HEK293T (cell line): ENCODE data around the gene GREM2.

Source experiments
- CTCF ChIA-PET: fragments of 350-600 bp; formaldehyde crosslinking; extraction: SDS; loops from one replicate; lab custom pipeline; 2021; ENCODE audit warnings: antibody characterized with exemption, inconsistent platforms; lab: Yijun Ruan, JAX
- POLR2A ChIA-PET: fragments of 350-600 bp; formaldehyde crosslinking; extraction: SDS; loops from one replicate; lab custom pipeline; 2020; ENCODE audit warnings: antibody characterized with exemption, inconsistent platforms; lab: Yijun Ruan, JAX
- DNase-seq: peaks from one replicate; pipeline ENCODE4 v3.0.0; 2012; ENCODE audit warnings: mixed read lengths; ENCODE audit errors: extremely low spot score
- ARNT ChIP-seq: fragments of 450-650 bp; IDR thresholded peaks from 2 replicates; pipeline ENCODE4 v1.6.1; 2017; ENCODE audit warnings: mild to moderate bottlenecking
- BHLHE40 ChIP-seq: fragments of 450-650 bp; IDR thresholded peaks from 2 replicates; pipeline ENCODE4 v1.6.1; 2016; ENCODE audit warnings: mild to moderate bottlenecking, moderate library complexity, borderline replicate concordance
- CTBP1 ChIP-seq: fragments of 450-650 bp; IDR thresholded peaks from 2 replicates; pipeline ENCODE4 v1.6.1; 2016; ENCODE audit warnings: borderline replicate concordance
- ELF4 ChIP-seq: fragments of 450-650 bp; IDR thresholded peaks from 2 replicates; pipeline ENCODE4 v1.6.1; 2017; ENCODE audit warnings: antibody characterized with exemption
- FOXA1 ChIP-seq: fragments of 450-650 bp; IDR thresholded peaks from 2 replicates; pipeline ENCODE4 v1.6.1; 2016; ENCODE audit warnings: mild to moderate bottlenecking
- FOXK2 ChIP-seq: fragments of 450-650 bp; IDR thresholded peaks from 2 replicates; pipeline ENCODE4 v1.6.1; 2016; ENCODE audit warnings: mild to moderate bottlenecking
- FOXM1 ChIP-seq: fragments of 450-650 bp; IDR thresholded peaks from 2 replicates; pipeline ENCODE4 v1.6.1; 2017; ENCODE audit warnings: mild to moderate bottlenecking, borderline replicate concordance
- HDGF ChIP-seq: fragments of 450-650 bp; IDR thresholded peaks from 2 replicates; pipeline ENCODE4 v1.6.1; 2017; ENCODE audit warnings: antibody characterized with exemption, borderline replicate concordance
- L3MBTL2 ChIP-seq: fragments of 450-650 bp; conservative IDR thresholded peaks from 2 replicates; pipeline ENCODE4 v1.6.1; 2016; ENCODE audit warnings: mild to moderate bottlenecking
- LEF1 ChIP-seq: fragments of 450-650 bp; IDR thresholded peaks from 2 replicates; pipeline ENCODE4 v1.6.1; 2017; ENCODE audit warnings: mild to moderate bottlenecking, borderline replicate concordance
- NFRKB ChIP-seq: fragments of 450-650 bp; IDR thresholded peaks from 2 replicates; pipeline ENCODE4 v1.6.1; 2016; ENCODE audit warnings: mild to moderate bottlenecking, moderate library complexity
- SP1 ChIP-seq: fragments of 450-650 bp; IDR thresholded peaks from 2 replicates; pipeline ENCODE4 v1.6.1; 2017
- SUZ12 ChIP-seq: fragments of 450-650 bp; IDR thresholded peaks from 2 replicates; pipeline ENCODE4 v1.6.1; 2016; ENCODE audit warnings: mild to moderate bottlenecking
- TARDBP ChIP-seq: fragments of 450-650 bp; IDR thresholded peaks from 2 replicates; pipeline ENCODE4 v1.6.1; 2016
- ZNF384 ChIP-seq: fragments of 450-650 bp; IDR thresholded peaks from 2 replicates; pipeline ENCODE4 v1.6.1; 2016
- TF ChIP-seq, protein P1 (sequence below): fragments of 450-650 bp; IDR thresholded peaks from 2 replicates; pipeline ENCODE4 v1.6.1; 2016

GREM2 gene

GRCh38 chr1:240572328-240572727, 39.6 kb downstream of the GREM2 start:
- POLR2A ChIA-PET: no interaction called here
- no peak for DNase-seq
- TF ChIP-seq FOXA1 (no peak), LEF1 (no peak)
- CTCF ChIA-PET: no interaction called here

- ChIA-PET CTCF (no interaction called here), POLR2A (no interaction called here)
- no peak for DNase-seq
- TF ChIP-seq SP1 (no peak), BHLHE40 (no peak), FOXA1 (no peak), LEF1 (no peak), CTBP1 (no peak), L3MBTL2 (no peak), ZNF384 (no peak), NFRKB (no peak), HDGF (no peak), FOXM1 (no peak), ELF4 (no peak), FOXK2 (no peak), SUZ12 (no peak), ARNT (no peak)
- TF ChIP-seq, protein P1, sequence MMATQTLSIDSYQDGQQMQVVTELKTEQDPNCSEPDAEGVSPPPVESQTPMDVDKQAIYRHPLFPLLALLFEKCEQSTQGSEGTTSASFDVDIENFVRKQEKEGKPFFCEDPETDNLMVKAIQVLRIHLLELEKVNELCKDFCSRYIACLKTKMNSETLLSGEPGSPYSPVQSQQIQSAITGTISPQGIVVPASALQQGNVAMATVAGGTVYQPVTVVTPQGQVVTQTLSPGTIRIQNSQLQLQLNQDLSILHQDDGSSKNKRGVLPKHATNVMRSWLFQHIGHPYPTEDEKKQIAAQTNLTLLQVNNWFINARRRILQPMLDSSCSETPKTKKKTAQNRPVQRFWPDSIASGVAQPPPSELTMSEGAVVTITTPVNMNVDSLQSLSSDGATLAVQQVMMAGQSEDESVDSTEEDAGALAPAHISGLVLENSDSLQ: no peak
These were observed 40.2 kb downstream of the GREM2 start for GRCh38 chr1:240571782-240572181.

GRCh38 chr1:240567066-240567465, 44.9 kb downstream of the GREM2 start:
- ChIA-PET POLR2A (no interaction called here), CTCF (no interaction called here)
- no peak for DNase-seq
- TF ChIP-seq ZNF384 (no peak), LEF1 (no peak), FOXM1 (no peak), SUZ12 (no peak), ARNT (no peak), FOXA1 (no peak), ELF4 (no peak), L3MBTL2 (no peak), FOXK2 (no peak), BHLHE40 (no peak), NFRKB (no peak), HDGF (no peak), TARDBP (no peak), CTBP1 (no peak), SP1 (no peak)
- TF ChIP-seq, protein P1: no peak

DNA sequence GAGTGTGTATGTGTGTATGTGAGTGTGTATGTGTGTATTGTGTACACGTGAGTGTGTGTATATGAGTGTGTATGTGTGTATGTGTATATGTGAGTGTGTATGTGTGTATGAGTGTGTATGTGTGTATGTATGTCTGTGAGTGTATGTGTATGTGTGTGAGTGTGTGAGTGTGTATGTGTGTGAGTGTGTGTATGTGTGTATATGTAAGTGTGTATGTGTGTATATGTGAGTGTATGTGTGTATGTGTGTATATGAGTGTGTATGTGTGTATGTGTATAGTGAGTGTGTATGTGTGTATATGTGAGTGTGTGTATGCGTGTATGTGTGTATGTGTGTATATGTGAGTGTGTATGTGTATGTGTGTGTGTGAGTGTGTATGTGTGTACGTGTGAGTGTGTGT, 49.2 kb downstream of the GREM2 start:
- CTCF ChIA-PET: no interaction called here
- TF ChIP-seq L3MBTL2 (peak; percentile 34; the same call in 1 of the 2 replicates), FOXK2 (peak; percentile 38; the same call in 1 of the 2 replicates), HDGF (no peak), SUZ12 (peak; percentile 67; the same call in 1 of the 2 replicates), SP1 (peak; percentile 24; the same call in 1 of the 2 replicates), ELF4 (peak; percentile 17; the same call in 1 of the 2 replicates), TARDBP (peak; percentile 90), NFRKB (no peak), CTBP1 (peak; percentile 70)
- DNase-seq: no peak
- POLR2A ChIA-PET: no interaction called here

DNA sequence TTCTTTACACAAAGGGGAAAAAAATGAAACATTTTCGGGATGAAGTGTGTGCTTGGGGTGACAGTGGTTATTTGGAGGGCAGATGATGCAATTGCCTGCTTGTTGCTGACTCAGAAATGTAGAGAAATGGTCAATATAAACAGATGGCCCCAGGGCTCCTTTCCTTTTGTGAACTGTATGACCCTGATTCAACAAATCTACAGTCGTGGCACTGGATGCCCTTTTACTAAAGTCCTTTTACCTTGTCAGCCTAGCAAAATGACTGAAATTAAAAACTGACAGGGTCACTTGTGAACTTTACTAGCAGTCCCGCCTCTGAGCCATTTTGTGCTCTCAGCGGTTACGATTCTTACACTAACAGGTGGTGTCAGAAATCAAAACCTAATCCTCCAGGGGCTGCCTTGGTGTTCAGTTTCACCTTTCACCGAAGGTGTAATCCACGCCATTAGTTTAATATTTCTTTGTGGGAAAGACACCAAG, 49.8 kb downstream of the GREM2 start:
- CTCF ChIA-PET: no interaction called here
- DNase-seq: no peak
- POLR2A ChIA-PET: no interaction called here
- TF ChIP-seq ARNT (no peak), BHLHE40 (no peak), FOXA1 (no peak), SUZ12 (no peak), SP1 (no peak), FOXK2 (no peak), CTBP1 (no peak), FOXM1 (no peak), NFRKB (no peak), ELF4 (no peak), TARDBP (no peak), HDGF (no peak), L3MBTL2 (no peak), ZNF384 (no peak), LEF1 (no peak)
- TF ChIP-seq, protein P1: no peak

- no peak for DNase-seq
- CTCF ChIA-PET: no interaction called here
- no peak for TF ChIP-seq TARDBP
- no peak for TF ChIP-seq SUZ12
- no peak for TF ChIP-seq SP1
- no peak for TF ChIP-seq HDGF
- TF ChIP-seq FOXA1: no peak
- TF ChIP-seq ZNF384: no peak
- TF ChIP-seq LEF1: no peak
- no peak for TF ChIP-seq FOXK2
- no peak for TF ChIP-seq BHLHE40
- TF ChIP-seq FOXM1: no peak
- no peak for TF ChIP-seq ARNT
- TF ChIP-seq ELF4: no peak
- TF ChIP-seq, protein P1: no peak
- TF ChIP-seq CTBP1: no peak
- POLR2A ChIA-PET: no interaction called here
These were observed 52.2 kb downstream of the GREM2 start for GRCh38 chr1:240559781-240560180.
